GM19455 (cell line): Measurements from ENCODE around the gene DDI2.
"Not testable (repeated sequence)": the region's sequence is repeated elsewhere in the genome, so short reads cannot be mapped to it uniquely, and the experiment has no call there.

Experiments used
- ATAC-seq: cut with Tn5 transposase; IDR thresholded peaks from one replicate; pipeline ENCODE4 v1.9.1; 2021; ENCODE audit not compliant: unreplicated experiment

DDI2 gene

DNA sequence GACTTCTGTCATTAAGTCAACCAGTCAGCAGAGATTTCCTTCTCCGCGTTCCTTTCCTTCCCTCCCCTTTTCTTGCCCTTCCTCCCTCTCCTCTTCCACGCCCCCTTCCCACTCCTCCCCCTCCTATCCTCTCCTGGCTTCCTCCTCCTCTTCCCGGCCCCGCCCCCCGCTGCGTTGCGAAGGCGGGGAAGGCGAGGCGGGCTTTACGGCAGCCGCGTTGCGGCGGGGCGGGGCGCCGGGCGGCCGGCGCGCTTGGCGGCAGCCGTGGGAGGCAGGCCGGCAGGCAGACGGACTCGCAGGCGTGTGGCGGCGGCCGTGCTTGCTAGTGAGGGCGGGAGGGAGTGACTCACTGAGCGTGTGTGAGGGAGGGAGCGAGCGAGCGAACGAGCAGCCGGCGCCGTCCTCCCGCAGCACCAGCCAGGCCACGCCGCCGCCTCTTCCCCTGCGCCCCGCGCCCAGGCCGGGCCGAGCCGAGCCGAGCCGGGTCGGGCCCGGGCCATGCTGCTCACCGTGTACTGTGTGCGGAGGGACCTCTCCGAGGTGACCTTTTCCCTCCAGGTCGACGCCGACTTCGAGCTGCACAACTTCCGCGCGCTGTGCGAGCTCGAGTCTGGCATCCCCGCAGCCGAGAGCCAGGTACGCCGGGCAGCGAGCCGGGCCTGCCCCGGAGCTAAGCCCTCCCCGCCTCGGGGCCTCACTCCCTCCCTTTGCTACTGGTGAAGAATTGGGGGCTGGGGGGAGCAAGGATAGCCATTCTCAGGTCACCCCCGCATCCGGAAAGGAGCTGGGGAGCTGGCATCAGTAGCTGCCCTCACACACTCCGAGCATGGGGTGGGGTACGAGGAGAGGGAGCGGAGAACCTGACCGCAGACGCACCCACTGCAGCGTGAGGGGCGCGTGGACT is at the start of gene DDI2:
Gene DDI2 (plus strand): TSS at position 286 of the 904 bp plus-strand sequence. CDS start 213 bp downstream, at position 499.
- peak; percentile 70 for ATAC-seq

DNA sequence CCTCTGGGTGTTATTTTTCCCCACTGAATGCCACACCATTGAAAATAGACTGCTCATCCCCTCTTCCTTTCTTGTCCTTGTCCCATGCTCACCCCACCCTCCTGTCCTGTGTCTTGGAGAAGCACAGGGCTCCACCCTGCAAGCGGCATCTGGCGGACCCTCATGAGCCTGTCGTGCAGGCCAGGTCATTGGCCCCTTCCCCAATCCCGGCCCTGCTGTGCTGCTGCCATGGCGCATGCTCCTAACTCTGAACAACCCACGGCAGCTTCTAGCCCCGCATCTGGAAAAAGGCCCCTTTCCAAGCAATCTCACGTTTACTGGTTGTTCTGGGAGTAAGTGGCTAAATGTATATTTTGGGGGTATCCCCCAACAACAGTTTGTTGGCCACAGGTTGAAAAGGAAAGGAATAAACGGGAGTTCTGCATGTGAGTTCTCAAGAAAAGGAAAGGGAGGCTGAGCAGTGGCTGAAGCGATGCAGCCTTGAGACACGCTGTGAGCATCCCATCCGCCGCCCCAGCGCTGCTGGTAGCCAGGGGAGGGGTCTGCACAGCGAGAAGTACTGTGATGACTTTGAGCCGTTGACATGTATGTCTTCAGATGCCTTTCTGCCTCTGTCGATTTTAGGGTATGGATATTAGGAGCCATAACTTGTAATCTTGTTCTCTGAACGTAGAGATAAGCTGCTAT is 48.7 kb upstream of the DDI2 start:
- no peak for ATAC-seq

DNA sequence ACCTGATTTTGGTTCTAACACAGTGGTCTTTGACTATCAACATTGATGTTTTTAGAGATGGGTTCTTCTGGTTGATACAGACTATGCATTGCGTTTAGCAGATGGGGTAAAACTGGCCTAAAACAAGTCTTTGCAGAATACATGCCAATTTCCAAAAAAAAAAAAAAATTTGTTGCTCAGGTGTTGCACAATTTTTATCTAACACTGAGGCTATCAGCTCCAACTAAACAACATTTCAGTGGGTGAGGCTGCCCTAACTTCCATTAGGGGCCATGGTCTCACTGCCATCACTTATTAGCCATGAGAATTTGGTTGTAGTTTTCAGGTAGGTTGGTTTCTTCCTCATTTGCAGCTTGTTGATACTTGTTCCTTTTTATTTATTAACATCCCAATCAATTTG is 46.4 kb upstream of the DDI2 start:
- ATAC-seq = no peak

DNA sequence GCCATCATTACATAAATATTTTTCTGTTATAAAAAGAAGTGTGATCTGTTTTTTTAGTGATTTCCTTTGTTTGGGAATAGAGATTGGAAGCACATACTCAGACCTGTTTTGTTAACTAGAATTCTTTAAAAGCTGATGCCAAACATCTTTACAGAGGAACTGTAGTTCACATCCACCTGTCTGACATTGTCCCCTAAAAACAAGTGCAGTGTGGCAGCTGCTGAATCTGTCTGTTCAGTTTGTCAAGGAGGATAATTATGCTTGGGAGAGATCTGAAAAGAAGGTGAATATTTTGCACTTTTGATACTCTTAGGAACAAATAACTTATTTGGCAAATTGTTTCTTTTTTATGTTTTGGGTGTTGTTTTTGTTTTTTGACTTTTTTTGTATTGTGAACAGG is 46.0 kb upstream of the DDI2 start:
- no peak for ATAC-seq

DNA sequence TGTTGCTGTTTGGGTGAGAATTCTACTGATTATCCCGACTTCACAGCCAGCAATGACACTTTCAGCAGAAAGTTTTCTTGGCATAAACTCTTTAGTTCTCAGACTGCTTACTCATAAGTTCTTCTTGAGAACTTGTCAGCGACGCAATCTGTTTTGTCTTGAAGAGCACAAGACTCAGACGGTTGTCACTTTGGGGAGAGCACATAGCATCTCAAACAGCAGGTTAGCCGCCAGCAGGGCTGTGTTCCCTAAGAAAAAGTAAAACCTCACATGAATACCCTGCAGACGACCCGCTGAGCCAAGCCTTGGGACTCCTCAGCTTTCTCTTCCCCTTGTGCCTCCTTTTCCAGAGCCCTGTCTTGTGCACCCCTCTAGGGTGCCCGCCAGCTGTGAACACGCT is 43.8 kb upstream of the DDI2 start:
- ATAC-seq = no peak

DNA sequence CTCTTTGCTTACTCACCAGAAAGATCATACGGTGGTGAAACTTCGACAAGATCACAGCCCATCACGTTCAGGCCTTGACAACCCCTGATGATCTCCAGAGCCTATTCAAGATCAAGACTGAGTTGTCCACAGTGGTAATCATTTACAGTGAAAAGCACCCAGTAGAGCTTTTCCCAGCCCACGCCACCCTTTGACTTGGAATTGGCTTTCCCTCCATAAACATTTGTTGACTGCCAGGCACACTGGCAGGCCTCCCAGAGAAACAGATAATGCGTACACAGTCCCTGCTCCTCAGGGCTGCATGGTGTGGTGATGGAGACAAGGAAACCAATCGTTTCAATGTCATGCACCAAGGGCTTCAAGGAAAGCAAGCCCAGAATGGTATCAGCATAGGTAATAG is 42.5 kb upstream of the DDI2 start:
- no peak for ATAC-seq

DNA sequence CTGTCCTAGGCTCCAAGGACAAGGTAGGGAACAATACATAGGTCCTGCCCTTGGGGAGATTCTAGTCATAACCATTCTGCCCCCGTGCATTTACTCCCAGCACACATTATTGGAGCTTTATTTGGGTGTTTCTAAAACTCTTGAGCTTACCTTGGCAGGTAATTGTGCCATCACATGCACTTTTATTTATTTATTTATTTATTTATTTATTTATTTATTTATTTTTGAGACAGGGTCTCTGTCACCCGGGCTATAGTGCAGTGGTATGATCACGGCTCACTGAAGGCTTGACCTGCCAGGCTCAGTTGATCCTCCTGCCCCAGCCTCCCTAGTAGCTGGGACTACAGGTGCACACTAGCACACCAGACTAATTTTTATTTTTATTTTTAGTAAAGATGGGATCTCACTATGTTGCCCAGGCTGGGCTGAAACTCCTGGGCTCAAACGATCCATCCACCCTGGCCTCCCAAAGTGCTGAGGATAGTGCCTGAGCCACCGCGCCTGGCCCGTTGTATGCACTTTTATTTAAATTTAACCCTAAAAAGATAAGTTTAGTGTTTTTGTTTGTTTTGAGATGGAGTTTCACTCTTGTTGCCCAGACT is 41.6 kb upstream of the DDI2 start:
- ATAC-seq = no peak

DNA sequence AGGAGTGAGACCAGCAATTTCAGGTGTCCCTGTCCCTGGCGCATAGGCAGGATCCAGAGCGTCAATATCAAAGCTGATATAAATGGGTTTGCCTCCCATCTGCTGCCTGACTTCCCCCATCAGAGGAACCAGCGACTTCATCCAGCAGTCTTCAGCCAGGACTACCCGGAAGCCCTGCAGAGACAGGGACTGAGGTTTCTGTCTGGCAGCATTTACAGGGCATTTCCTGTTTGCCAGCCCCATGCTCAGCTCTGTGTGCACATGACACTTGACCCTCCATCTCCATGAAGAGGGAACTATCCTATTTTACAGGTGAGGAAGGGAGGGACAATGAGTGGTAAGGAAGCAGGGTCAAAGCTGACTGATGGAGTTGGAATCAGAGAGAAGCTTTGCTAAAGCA is 39.6 kb upstream of the DDI2 start:
- no peak for ATAC-seq

DNA sequence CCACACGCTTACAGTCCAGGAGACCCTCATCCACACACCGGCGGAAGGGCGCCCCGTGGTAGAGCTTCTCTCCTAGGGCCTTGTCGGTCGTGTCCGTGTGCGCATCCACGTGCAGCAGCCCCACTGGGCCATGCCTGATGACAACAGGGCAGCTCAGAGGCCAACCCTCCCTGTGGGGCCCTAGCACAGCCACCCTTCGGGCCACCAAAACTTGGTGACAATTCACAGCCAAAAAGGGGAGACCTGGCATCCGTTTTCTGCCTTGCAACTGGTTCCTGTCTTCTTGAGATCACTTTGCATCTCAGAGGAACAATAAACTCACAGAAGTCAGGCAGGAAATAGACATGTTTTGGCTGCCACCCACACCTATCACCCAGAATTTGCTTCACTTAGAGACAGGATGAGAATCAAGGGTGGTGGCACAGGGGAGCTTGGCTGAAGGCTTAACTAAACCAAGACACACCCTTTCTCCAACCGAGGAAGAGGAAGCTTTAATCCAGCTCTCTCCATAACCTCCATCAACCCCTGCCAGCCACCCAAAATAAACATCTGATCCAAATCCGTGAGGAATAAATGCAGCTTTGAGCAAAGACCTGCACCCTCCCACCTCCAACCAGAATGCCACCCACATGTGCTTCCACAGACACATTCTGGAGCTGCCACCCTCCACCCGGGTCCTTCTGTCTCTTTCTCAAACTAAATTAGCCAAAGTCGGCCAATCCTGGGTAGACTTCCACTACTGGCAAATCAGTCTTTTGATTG is 38.2 kb upstream of the DDI2 start:
- ATAC-seq = no peak

DNA sequence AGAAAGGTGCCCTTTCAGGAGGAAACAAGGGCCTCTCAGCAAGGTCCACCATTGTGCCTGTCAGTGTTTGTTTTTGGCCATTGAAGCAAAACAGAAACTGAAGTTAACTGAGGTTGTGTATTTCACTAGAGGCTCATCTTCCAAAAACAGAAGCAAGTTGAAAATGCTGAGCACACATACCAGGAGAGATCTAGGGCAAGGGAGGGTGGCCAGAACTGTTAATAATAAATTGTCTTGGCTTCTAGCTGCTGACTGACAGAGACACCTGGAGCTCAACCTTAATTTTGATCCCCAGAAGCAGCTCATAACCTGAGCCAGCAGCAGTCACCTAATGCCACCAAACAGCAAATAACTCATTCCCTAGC is 37.6 kb upstream of the DDI2 start:
- no peak for ATAC-seq

DNA sequence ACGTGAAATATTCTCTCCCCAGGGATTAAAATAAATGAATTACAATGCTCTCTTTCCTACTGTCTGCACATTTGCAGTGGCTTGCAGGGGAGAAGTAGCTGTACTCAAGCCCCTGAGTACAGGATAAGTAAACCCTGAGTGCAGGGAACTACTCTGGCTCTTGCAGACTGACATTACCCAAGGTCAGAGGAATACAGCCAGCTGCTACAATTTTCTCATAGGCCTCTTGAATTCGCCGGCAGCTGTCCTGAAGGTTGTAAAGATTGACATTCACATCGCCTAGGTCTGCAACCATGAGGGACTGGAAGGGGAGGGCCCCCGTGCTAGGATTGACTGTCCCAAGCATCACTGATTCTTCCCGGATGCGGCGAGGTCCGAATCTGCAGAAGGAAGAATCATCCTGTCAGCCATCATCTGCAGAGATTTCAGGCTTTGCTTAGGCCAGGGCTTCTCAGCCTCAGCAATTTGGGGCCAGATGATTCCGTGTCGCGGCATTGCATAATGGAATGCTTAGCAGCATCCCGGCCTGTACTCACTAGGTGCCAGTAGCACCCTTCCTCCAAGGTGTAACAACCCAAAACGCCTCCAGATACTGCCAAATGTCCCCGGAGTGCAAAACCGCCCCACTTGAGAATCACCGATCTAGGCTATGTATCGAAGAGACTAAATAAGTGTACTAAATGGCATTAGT is 34.1 kb upstream of the DDI2 start:
- no peak for ATAC-seq

DNA sequence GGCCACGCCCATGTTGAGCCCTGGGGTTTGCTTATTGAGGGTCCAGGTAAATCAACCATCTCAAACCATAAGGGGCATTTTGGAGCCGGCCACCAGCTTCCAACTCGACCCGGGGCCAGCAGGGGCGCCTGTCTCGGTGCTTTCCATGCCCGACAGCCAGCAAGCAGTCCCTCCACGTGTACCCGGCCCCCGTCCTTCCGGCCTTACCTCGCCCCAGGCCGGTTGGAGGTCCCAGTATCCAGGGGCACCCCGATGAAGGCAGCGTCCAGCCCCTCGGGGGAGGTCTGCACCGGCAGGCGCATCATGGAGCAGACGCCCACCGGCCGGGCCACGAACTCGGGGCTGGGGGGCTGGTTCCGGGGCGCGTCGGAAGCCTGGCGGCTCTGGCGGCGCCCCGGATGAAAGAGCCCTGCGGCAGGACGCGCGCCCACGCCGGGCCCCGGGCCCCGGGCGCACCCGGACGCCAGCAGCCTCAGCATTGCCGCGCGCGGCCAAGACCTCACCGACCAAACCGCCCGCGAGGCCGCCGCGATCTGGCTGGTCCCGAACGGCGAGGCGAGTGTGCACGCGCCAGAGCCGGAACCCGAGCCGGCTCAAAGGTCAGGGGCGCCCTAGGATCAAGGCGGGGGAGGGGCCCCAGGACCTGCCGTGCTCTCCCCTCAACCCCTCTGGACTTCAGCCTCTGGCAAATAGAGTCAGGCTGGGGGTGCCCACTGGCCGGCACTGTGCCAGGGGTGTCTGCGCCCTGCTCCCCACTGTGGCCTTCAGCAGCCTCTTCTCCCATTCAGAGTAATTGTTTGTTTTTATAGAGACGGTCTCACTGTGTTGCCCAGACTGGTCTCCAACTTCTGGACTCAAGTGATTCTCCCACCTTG is 32.5 kb upstream of the DDI2 start, which contains the start of gene AGMAT:
Gene AGMAT (minus strand): TSS at position 563 of the 875 bp plus-strand sequence. CDS start 84 bp downstream, at position 479.
- ATAC-seq = peak; percentile 62

DNA sequence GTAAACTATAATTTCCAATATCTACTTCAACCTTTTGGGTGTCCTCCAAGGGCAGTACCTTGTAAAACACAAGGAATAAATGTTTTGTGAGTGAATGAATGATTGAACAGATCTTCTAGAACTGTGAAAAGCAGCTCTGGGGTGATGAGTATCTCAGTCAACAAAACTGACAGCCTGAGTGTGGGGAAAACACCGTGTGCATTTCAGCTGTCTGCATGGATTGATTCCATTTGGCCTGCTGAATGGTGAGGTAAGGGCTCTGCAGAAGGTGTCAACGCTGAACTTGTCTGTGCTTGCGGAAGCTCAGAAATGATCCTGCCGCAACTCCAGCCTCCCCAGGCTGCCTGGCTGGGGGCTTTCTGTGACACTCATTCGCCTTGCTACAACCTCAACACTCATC is 25.0 kb upstream of the DDI2 start:
- ATAC-seq = no peak

DNA sequence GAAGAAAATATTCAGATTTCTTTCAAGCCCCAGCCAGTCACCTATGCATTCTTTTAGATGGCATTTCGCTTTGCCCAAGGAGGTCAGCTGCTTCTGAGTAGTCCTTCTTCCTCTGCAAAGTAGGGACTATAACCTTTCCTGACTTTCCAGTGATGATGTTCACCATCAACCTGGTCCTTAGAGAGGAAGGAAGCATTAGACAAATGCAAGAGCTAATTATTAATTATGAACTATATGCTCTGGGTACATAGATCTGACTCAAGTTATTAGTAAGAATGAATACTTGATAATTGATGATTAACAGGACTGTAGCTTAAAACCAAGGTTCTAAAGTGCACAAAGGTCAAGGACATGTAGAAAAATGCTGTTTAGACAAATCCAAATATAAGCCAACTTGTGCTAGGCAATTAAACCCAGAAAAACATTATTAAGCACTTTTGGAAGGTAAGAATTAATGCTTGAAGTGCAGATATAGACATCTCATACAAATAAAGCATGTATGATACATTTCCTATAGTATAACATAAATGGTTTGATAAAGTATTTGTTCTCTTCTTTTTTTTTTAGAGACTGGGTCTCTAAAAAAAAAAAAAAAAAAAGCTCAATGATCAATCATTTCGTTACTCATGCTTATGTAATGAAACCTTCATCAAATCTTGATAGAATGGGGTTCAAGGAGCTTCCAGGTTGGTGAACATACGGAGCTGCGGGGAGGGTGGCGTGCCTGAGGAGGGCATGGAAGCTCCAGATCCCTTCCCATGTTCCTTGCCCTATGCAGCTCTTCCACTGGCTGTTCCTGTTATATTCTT is 21.2 kb upstream of the DDI2 start:
- ATAC-seq = no peak

DNA sequence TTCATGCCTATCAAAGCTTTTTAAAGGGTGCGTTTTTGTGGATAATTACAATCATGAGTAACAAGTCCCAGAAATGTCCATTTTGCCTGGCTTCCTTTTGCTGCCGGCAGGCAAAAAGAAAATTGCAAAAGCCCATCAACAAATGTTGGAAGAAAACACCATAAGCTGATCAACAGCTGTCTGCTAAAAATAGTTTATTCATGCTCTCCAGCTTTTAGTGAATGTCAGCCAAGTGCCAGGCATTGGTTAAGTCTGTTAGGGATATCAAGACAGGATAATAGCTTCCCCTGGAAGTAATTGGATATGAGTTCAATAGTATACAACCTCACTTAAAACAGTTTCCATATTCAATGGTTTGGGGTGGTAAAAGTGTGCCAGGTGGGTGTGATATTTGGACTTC is 18.8 kb upstream of the DDI2 start:
- ATAC-seq = no peak

DNA sequence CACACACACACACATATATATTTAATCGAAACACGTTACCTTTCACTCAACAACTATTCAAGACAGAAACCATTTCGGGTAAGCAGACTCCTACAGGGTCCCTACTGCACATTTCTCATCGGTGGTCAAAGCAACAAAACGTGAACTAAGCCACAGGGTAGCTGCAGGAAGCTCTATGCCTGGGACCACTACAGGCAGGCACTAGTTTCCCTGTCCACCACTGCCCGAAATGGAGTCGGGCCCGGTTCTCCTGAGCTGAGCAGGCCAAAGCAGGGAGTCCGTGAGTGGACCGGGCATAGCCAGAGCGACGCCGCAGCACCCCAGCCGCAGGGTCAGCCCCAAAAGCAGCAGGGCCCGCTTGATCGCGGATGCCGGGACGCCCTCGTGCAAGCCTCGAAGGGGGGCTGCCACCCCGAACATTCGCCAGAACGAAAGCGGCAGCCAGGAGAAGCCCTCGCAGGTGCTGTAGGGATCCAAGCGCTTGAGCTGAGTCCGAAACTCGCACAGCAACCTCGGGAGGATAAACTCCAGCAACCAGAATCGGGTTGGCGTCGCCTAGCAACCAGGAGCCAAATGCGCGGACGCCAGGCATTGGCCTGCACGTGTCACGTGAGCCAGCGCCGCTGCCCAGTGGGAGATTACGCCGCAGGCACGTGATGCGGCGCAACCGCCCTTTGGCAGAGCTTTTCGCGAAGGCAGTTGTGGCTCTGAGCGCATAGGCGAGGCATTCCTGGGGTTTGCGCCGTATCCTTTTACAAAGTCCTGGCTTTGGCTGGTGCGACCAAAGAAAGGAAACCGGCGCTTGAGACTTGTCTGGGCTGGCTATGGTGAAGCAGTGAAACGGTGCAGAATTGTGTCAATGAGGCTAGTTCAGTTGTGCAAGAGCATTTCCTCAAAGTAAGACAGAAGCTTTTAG is 13.9 kb upstream of the DDI2 start:
- ATAC-seq = peak; percentile 97

DNA sequence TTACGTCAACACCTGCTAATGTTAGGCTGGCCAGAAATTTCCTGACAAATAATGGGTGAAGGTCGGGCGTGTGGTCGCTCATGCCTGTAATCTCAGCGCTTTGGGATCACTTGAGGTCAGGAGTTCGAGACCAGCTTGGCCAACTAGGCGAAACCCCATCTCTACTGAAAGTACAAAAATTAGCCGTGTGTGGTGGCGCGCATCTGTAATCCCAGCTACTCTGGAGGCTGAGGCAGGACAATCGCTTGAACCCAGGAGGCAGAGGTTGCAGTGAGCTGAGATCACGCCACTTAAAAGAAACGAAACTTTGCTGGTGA is 13.3 kb upstream of the DDI2 start:
- ATAC-seq = not testable (repeated sequence)

DNA sequence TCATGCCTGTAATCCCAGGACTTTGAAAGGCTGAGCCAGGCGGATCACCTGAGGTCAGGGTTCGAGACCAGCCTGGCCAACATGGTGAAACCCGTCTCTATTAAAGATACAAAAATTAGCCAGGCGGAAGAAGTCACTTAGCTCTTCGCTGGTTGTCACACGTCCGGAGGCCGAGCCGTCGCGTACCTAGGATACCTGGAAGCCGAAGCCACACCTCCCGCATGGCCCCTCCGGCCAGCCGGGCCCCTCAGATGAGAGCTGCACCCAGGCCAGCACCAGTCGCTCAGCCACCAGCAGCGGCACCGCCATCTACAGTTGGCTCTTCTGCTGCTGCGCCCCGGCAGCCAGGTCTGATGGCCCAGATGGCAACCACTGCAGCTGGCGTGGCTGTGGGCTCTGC is 12.9 kb upstream of the DDI2 start:
- ATAC-seq = not testable (repeated sequence)
